DOHH2 (cell line): ENCODE measurements around the gene CTIF.

ENCODE experiments used
- H3F3A ChIP-seq: fragments of 200-600 bp; sonication (generic), shearing (Covaris generic); 2 replicates; pipeline ENCODE4 v1.6.0; 2016; ENCODE audit warnings: antibody characterized with exemption, mild to moderate bottlenecking; ENCODE audit not compliant: control insufficient read depth, insufficient read depth
- H3K27ac ChIP-seq: fragments of 200-600 bp; sonication (generic); 2 replicates; pipeline ENCODE4 v1.5.1; 2014; ENCODE audit warnings: low read depth, mild to moderate bottlenecking, low read length, moderate library complexity
- H3K27me3 ChIP-seq: fragments of 200-600 bp; sonication (generic); 2 replicates; pipeline ENCODE4 v1.6.1; 2014; ENCODE audit warnings: mild to moderate bottlenecking, low read length, mixed read lengths; ENCODE audit not compliant: control insufficient read depth
- H3K36me3 ChIP-seq: fragments of 200-600 bp; sonication (generic); 2 replicates; pipeline ENCODE4 v1.6.1; 2014; ENCODE audit warnings: mild to moderate bottlenecking, low read length, moderate library complexity, mixed read lengths; ENCODE audit not compliant: control insufficient read depth
- H3K4me1 ChIP-seq: fragments of 200-600 bp; sonication (generic); 2 replicates; pipeline ENCODE4 v1.6.1; 2014; ENCODE audit warnings: mild to moderate bottlenecking, low read length, mixed read lengths; ENCODE audit not compliant: control insufficient read depth
- H3K4me2 ChIP-seq: fragments of 200-600 bp; sonication (generic); 2 replicates; pipeline ENCODE4 v1.6.0; 2014; ENCODE audit warnings: mild to moderate bottlenecking, low read length, moderate library complexity
- H3K4me3 ChIP-seq: fragments of 200-600 bp; sonication (generic); 2 replicates; pipeline ENCODE4 v1.5.1; 2014; ENCODE audit warnings: mild to moderate bottlenecking, low read length, mixed read lengths
- H3K79me2 ChIP-seq: fragments of 200-600 bp; sonication (generic); 2 replicates; pipeline ENCODE4 v1.6.1; 2014; ENCODE audit warnings: mild to moderate bottlenecking, low read length, mixed read lengths; ENCODE audit not compliant: control insufficient read depth
- H3K9me2 ChIP-seq: fragments of 200-600 bp; sonication (generic); replicated peaks from 2 replicates; pipeline ENCODE4 v1.6.1; 2014; ENCODE audit warnings: mild to moderate bottlenecking, low read length, mixed read lengths; ENCODE audit not compliant: control insufficient read depth
- H3K9me3 ChIP-seq: fragments of 200-600 bp; sonication (generic); 2 replicates; pipeline ENCODE4 v1.6.1; 2014; ENCODE audit warnings: antibody characterized with exemption, low read length, mixed read lengths; ENCODE audit not compliant: control insufficient read depth, insufficient read depth
- H4K20me1 ChIP-seq: fragments of 200-600 bp; sonication (generic); 2 replicates; pipeline ENCODE4 v1.6.0; 2014; ENCODE audit warnings: low read depth, mild to moderate bottlenecking, antibody characterized with exemption, low read length, moderate library complexity; ENCODE audit not compliant: control insufficient read depth, insufficient read depth
- CTCF ChIP-seq: fragments of 200-600 bp; sonication (generic); IDR thresholded peaks from one replicate; pipeline ENCODE4 v1.5.1; 2014; ENCODE audit warnings: antibody characterized with exemption, mild to moderate bottlenecking, low read depth, low read length; ENCODE audit not compliant: poor library complexity, severe bottlenecking
- EZH2phosphoT487 ChIP-seq: fragments of 200-600 bp; sonication (generic); IDR thresholded peaks from 2 replicates; pipeline ENCODE4 v1.6.1; 2017; ENCODE audit warnings: borderline replicate concordance, mild to moderate bottlenecking, antibody characterized with exemption, low read length, moderate library complexity, mixed read lengths

CTIF gene

GRCh38 chr18:48786455-48787202, 247.8 kb downstream of the CTIF start:
- Histone ChIP-seq H3K4me2 (no peak overlapping the region), H3K27ac (no peak overlapping the region), H3K4me1 (peaks cover 40% of the 10 kb centered on the region)

GRCh38 chr18:48787203-48788151, 248.6 kb downstream of the CTIF start:
- TF ChIP-seq CTCF (no peak), EZH2phosphoT487 (no peak)
- peaks cover 37% of the 10 kb centered on the region for H3K4me1 ChIP-seq
- 0 out of 2 replicates have a peak, but pooled peaks cover 8% of the 10 kb centered on the region for H4K20me1 ChIP-seq
- H3K27ac ChIP-seq, result no peak overlapping the region
- H3K36me3 ChIP-seq, result no peaks in the 10 kb centered on the region
- no peak overlapping the region for H3K4me2 ChIP-seq
- no peaks in the 10 kb centered on the region for H3K9me2 ChIP-seq
- H3K27me3 ChIP-seq, result no peaks in the 10 kb centered on the region
- H3K4me3 ChIP-seq, result no peak overlapping the region
- H3K79me2 ChIP-seq, result no peaks in the 10 kb centered on the region
- no peaks in the 10 kb centered on the region for H3K9me3 ChIP-seq
- H3F3A ChIP-seq, result peaks cover 10% of the 10 kb centered on the region

More at GRCh38 chr18:48786455-48787202, 247.8 kb downstream of the CTIF start:
- 0 out of 2 replicates have a peak, but pooled peaks cover 8% of the 10 kb centered on the region for H4K20me1 ChIP-seq
- H3F3A ChIP-seq, result peaks cover 10% of the 10 kb centered on the region
- no peaks in the 10 kb centered on the region for H3K36me3 ChIP-seq
- no peak overlapping the region for H3K4me3 ChIP-seq
- no peak for TF ChIP-seq EZH2phosphoT487
- no peak for TF ChIP-seq CTCF
- H3K79me2 ChIP-seq, result no peaks in the 10 kb centered on the region
- H3K9me2 ChIP-seq, result no peaks in the 10 kb centered on the region
- H3K27me3 ChIP-seq, result no peaks in the 10 kb centered on the region
- no peaks in the 10 kb centered on the region for H3K9me3 ChIP-seq

- Histone ChIP-seq H3K27me3 (no peaks in the 10 kb centered on the region), H3K36me3 (no peaks in the 10 kb centered on the region), H3F3A (peaks cover 10% of the 10 kb centered on the region), H3K4me3 (no peak overlapping the region), H3K27ac (no peak overlapping the region), H3K9me2 (no peaks in the 10 kb centered on the region), H3K9me3 (no peaks in the 10 kb centered on the region), H4K20me1 (0 out of 2 replicates have a peak, but pooled peaks cover 5% of the 10 kb centered on the region), H3K4me1 (peaks cover 37% of the 10 kb centered on the region), H3K4me2 (no peak overlapping the region), H3K79me2 (no peaks in the 10 kb centered on the region)
- TF ChIP-seq EZH2phosphoT487 (no peak), CTCF (no peak)
These were observed 249.5 kb downstream of the CTIF start for GRCh38 chr18:48788373-48788772.
